GM21723 (cell line): ENCODE measurements around the gene DRD3.

Experiments used
- ATAC-seq: cut with Tn5 transposase; IDR thresholded peaks from one replicate; pipeline ENCODE4 v1.9.1; 2021; ENCODE audit warnings: mild to moderate bottlenecking, moderate library complexity; ENCODE audit not compliant: unreplicated experiment

DRD3 gene

DNA sequence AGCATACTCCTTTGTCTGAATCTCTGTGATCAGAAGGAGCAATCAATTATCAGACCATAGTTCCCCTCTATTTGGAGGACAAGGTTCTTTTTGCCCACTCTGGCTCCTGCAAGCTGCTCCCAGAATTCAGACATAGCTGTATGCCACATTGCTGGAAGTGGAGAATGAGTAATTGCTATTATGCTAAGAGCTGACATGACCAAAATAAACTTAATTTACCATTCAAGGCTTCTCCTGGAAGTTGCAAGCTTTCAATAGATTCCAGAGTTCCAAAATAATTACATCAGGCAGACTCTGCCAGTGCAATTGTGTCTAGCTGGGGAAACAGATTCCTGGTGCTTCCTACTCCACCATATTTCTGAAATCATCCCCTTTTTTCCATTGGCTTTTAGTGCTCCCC is 7.6 kb upstream of the DRD3 start:
- no peak for ATAC-seq

DNA sequence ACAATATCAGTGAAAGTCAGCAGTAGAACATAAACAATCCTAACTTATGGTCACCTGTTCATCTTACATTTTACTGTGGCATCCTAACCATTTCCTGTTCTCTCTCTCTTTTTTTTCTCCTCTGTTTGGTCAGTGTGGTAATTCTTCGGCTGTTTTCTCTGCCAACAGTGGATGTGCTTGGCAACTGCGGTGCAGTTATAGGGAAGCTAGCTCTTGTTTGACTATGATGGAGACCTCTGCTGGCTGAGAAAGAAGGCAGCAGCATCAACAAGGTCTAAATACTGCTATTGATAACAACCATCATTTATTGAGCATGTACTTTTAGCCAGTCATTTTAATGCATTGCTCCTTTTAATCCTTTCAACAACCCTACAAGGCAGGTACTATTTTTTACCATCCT is 723 bp upstream of the DRD3 start:
- no peak for ATAC-seq

DNA sequence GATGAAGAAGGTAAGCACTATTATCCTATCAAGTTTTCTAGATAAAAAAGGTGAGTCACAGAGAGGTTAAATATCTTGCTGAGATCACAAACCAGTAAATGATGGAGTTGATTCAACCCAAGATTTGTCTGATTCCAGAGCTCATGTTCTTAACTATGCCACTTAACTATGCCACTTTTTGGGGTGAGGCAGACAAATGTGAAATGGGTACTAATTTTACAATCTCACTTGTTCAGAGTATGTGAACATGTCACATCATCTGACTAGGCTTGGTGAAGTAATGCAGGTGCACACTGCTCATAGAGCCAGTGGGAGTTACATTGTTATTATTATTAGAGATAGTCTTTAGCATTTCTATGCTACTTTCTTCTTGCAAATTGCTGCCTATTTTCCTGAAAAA is 2.0 kb downstream of the DRD3 start:
- no peak for ATAC-seq

DNA sequence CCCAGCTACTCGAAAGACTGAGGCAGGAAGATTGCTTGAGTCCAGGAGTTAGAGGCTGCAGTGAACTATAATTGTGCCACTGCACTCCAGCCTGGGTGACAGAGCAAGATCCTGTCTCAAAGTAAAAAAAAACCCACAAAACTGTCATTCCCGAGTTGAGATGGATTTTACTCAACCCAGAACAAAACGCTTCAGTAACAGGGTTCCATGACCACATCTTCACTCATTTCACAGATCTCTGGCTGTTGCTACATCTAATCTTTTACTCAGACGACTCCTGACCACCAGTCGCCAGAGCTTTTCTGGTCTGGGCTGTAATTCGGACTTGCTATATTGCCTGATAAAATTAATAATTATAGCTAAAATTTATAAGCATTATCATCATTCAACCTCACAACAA is 2.4 kb downstream of the DRD3 start:
- ATAC-seq: no peak

DNA sequence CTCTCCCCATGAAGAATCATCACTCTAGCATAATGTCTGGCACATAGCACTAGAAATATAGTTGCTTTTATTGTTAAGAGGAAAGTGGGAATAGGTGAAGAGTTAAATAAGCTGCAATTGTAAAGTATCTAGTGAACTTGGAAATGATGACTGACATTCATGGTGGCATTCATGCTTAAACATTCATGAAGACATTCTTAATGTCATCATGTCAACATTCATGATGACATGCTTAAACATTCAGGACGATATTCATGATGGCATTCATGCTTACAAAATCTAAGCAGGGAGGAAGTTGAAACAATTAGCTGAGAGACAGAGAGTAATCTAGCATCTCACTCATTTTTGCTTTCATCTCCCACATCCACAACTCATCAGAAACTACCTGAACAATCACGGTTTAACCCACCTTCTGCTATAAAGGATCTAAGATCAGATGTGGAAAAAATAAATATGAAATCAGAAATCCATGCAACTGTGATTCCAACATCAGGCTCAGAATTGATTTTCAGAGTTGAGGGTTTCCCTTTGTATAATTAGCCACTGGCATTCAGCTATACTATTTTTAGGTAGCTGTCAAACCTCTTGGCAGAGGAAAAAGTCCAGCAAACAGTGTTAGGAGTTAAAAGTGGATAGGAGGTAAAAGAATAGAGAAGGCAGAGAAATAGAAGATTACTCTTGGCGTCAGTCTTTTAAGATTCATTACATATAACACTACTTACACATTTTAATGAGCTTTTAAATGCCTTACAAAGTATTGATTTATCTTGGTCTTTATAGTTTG is 3.5 kb downstream of the DRD3 start:
- no peak for ATAC-seq

DNA sequence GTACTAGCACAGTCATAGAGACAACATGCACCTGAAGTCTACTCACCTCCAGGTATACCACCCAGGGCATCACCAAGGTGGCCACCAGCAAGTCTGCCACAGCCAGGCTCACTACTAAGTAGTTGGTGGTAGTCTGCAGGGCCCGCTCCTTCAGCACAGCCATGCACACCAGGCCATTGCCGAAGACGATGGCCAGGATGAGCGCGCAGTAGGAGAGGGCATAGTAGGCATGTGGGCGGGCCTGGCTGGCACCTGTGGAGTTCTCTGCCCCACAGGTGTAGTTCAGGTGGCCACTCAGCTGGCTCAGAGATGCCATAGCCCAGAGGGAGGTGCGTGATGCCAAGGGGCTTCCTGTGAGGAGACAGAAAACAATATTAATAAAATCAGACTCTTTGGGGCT is 7.2 kb downstream of the DRD3 start:
- ATAC-seq: no peak

DNA sequence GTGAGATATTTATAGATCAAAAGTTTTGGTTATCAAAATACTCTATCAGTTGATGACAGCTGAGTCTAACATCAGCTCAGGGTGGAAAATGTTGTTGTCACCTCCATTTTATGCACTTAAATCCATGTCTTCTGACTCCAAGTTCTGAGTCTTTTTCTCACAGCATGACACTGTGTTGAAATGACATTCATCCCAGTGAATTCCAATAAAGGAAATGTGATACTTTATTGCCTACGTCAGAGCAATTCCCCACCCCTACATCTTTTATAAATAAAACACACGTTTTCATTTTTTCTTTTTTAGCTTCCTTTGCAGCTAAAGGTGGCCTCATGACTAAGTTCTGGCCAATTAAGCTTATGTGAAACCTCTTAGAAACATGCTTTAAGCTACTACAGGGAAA is 10.7 kb downstream of the DRD3 start:
- no peak for ATAC-seq

DNA sequence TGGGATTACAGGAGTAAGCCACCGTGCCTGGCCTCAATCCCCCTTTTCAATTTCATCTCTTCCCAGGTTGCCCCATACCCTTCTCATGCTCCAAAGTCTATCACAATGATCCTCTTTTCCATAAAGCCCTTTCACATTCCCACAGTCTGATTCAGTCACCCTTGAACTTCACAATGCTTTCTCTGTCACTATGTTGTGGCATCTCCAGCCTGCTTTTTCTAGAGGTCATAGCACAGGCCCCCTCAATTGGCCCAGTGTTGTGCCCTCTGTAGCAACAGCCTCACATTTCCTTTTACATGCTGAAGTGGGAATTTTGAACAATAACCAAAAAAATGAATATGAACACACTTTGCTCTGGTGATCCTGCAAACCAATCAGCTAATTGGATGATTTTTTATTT is 21.5 kb downstream of the DRD3 start:
- no peak for ATAC-seq

DNA sequence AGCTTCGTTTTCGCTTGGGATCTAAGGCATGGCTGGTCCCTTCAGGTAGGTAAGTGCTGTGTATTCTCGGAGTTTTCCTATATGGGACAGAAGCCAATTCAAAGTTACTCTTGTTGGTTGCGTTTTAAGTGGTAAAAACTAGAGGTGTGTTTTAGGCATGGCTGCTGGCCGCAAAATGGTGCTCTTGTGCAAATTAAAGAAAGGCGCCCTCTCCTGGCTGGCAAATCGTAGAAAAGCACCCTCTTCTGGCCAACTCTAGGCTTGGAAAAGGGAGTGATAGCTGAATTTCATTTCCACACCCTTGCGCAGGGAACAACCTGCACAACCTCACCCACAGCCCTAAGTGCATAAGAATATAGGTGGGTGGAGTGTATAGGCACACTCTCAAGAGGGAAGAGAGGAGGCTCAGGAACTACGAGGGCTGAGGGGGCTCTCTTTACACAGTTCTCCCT is 23.5 kb downstream of the DRD3 start:
- no peak for ATAC-seq

DNA sequence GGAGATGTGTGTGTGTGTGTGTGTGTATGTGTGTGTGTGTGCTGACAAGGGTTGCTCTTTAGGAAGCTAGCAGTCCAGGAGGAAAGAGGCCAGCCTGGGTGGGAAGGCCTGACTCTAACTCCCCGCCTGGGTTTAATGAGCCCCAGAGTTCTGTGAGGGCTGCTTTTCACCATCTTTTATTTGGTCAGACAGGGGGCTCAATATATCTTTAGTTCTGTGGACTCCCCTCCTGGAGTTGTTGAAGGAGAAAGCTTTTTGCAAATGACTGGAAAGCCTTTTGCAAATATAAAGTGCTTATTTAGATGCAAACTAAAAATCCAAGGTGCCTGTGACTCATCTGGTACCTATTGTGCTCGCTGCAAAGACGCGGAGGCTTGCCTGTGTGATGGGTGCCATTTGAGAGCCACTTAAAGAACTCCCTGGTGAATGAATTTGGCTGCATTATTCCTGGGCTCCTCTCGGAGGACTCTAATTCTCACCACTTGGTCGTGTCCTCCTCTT is 24.5 kb downstream of the DRD3 start:
- no peak for ATAC-seq

DNA sequence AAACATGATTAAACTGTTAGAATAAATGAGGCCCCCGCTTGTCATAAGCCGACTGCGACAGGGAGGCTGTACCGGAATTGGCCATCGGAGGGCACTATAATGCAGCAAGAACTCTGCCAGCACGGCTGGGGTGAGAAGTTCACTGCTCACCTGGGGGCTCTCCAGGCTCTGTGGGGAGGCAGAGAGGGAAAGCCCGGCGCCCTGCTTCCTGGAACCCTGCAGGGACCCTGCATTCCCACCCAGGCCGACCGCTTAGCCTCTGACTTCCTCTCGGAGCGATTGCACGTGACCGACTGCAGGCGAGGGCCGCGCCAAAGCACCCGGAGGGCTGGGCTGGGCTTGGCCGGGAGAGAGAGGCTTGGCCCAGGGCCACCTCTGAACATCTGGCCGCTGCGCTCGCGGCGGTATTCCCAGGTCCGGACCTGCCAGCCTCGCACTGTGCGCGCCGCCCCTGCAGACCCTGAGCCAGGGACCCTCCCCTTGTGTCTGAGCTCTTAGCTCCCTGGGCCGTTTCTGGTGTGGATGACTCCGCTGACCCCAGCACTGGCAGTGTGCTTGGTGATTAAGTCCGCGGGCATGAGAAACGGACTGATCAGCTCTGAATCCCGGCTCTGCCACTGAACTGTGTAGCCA is 26.2 kb downstream of the DRD3 start:
- ATAC-seq: peak; percentile 93

DNA sequence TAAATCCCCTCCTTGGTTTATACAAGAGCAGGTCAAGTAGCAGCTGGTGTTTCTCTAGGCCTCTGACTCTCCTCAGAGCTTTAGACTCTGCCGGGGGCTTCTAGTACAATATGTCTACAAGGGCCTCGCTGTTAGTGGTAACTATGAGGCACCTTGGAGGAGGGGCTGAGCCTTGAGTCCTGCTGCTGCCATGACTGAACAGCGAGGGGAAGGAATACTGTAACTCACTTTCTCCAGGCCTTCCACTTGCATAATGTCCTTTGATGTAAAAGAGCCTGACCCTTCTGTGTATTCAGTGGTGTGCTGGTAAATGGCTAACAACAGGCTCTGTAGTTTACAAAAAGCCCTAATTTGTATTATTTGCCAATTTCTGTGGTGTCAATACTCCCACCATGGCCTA is 27.8 kb downstream of the DRD3 start:
- no peak for ATAC-seq

DNA sequence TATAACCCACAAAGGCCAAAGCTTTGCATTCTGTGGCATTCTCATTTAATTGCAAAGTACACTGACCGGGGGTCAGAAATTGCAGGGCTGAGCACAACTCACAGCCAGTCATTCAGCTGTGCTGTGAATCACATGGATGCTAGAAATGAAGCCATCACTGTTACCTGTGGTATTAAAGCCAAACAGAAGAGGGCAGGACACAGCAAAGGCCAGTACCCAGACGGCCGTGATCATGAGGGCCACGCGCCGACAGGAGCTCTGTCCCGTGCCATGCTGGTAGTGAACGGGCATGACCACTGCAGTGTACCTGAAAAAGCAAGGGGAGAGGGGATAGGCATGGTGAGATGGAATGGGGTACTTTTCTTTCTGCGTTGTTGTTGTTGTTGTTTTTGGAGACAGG is 31.6 kb downstream of the DRD3 start:
- no peak for ATAC-seq

DNA sequence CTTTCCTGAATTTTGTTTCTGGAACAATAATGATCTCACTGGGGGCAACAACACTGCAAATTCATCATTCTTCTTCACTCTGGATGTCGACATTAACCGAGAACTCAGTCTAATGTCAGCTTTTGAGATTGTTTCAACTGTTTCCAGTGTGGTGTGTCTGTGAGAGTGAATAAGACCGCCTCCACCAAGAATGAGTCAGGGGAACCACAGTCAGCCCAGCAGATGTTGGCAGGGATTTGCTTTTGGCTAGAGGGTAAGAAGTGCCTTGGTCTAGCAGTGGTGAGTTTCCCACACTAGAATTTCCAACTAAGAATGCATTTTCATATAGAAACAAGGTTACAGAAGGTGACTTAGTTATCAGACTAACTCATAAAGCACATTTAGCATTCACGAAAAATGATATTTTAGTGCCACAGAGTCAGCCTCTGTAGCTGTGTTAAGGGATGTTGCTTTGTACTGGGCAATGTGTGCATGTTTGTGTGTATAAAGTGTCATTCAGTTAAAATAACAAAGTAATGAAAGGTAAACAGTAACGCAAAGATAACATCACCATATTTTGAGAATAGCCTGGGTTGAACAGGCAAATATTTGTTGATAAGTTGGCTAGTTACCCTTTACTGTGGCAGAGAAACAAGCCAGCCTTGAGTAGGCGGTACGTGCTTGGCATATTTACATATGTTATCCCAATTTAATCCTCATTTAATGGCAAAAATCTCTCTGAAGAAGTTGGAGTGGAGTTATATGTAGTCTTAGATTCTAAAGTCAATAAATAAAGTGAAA is 33.8 kb downstream of the DRD3 start:
- peak; percentile 85 for ATAC-seq

DNA sequence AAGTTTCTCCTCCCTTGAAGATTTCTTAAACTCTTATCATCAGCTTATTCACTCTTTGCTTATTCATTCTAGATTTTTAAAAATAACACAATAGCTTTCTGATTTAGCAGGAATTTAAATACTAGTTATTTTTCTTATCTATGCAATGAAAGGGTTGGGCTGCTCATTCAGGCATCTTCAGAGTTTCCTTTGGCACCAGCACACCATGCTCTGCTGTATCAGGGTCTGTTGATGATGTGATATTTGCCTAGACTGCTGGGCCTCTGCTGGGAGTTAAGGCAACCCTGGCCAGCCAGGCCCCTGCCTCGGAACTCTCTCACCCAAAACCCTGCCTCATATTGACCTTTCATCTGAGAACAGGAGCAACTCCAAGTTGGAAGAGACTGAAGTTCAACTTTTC is 35.0 kb downstream of the DRD3 start:
- ATAC-seq: no peak

DNA sequence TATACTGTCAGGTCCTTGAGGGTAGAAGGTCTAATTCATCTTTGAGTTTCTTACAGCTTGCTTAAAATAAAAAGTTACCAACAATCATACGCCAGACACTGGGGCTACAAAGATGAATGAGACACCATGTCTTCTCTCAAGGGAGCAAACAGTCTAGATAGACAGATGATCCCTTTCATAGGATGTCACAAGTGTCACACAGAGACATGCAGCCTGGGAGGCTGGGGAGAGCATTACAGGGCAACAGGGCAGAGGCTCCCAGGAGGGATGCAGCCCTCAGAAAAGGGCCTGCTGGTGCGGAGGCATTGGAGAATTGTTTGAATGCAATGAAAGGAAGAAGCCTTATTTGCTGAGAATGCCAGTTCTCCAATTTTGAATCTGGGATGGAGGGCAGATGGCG is 39.0 kb downstream of the DRD3 start:
- no peak for ATAC-seq

DNA sequence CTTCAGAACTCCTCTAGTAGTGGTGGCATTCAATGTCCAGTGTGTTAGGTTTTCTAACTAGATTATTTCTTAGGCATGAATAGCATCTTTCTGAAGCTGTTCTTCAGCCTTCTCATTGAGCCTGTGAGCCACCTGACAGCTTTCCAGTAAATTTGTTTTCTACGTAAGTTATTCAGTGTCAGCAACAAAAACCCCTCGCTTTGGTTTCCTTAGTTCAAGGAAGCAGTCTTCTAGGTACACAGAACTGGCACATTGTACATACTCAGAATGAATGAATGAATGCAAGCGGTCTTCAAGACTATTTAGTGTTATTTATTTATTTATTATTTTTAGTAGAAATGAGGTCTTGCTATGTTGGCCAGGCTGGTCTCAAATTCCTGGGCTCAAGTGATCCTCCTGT is 44.9 kb downstream of the DRD3 start:
- ATAC-seq: no peak

DNA sequence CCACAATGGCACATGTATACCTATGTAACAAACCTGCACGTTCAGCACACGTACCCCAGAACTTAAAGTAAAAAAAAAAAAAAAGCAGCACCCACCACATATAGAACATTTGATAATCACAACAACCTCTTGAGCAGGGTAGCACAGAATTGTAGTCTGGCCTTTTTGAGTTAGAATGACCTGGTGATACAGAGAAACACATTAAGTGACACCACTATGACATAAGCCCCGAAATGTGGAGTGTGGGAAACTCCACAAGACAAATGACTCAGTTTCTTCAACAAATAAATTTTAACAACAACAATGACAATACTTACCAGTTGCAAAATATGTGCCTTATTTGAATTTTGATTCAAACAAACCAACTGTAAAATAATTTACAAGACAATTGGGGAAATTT is 46.4 kb downstream of the DRD3 start:
- no peak for ATAC-seq

DNA sequence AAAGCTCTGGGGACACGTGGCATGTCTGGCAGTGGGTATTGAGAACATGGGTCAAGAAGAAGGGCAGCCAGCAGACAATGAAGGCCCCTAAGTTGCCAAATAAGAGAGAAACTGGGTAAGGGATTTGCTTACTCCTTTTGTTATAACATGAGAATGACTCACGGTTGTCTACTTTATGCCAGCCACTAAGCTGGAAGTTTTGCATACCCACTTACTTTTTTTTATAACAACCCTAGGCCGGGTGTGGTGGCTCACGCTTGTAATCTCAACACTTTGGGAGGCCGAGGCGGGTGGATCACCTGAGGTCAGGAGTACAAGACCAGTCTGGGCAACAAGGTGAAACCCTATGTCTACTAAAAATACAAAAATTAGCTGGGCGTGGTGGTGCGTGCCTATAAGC is 50.0 kb downstream of the DRD3 start:
- no peak for ATAC-seq

DNA sequence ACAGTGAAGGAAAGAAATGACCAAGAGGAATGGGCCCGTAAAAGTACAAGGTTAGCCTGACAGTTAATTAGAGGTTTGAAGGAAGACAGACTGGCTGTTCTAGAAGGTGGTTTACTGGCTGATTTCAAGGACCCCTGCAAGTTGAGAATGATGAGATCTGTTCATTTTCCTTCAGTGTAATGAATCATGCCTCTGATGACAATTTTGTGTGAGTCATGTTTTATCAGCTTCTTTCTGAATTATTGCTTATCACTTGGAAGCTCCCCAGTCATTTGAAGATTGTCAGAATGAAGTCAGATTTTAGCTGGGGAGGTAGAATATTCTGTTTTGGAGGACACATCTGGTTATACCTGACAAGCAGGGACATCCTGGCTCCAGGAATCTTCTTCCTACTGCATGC is 50.6 kb downstream of the DRD3 start:
- no peak for ATAC-seq

DNA sequence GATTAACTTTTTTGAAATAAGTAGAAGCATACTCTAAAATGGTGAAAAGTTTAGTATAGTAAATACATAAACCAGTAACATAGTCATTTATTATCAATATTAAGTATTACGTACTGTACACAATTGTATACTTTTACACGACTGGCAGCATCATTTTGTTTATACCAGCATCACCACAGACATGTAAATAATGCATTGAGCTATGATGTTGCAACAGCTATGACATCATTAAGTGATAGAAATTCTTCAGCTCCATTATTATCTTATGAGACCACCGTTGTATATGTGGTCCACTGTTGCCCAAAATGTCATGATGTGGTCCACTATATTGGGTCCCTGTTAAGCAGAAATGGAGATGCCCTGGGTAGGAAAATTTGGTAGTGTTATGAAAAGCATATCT is 51.3 kb downstream of the DRD3 start:
- no peak for ATAC-seq

DNA sequence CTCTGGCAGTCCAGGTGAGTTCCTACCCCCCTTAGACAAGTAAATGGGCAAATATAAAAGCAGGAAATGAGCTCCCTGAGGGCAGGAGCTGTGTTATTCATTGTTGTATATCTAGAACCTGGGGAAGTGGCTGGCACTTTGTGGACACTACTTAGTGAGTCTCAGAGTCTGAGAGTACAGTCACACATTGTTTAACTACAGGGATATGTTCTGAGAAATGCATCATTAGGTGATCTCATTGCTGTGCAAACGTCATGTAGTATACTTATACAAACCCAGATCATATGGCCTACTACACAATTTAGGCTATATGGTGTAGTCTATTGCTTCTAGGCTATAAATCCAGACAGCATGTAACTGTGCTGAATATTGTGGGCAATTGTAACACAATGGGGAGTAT is 52.4 kb downstream of the DRD3 start:
- ATAC-seq: no peak
